Gastrocnemius medialis (tissue), 4 donors: ENCODE measurements around the gene ST14.

Source experiments
- CTCF ChIP-seq, 5 experiments: fragments of 450-650 bp in 3 of 5; fragments of 200-600 bp in 2 of 5; sonication (generic) in 2 of 5; IDR thresholded peaks in 4 of 5; conservative IDR thresholded peaks in 1 of 5; 1 replicate in 4 of 5; 2 replicates in 1 of 5; pipeline ENCODE4 v1.5.1; 2016 to 2019; ENCODE audit warnings: antibody characterized with exemption in 5 of 5, mild to moderate bottlenecking in 3 of 5, moderate library complexity in 3 of 5
- POLR2A ChIP-seq, 2 donors: fragments of 450-650 bp; IDR thresholded peaks; one replicate each; pipeline ENCODE4 v1.6.1; 2017; ENCODE audit warnings: antibody characterized with exemption in 2 of 2, mild to moderate bottlenecking in 2 of 2, moderate library complexity in 2 of 2

GRCh38 chr11:130112071-130112830, 47.3 kb upstream of the ST14 start:
- TF ChIP-seq POLR2A (IDR thresholded peaks at IDR 0.05) (no peak), CTCF (IDR thresholded peaks at IDR 0.05 in 4 of 5, conservative IDR thresholded peaks at IDR 0.05 in 1 of 5) (no peak)
